Mesenchymal stem cell (in vitro differentiated cells and primary cell): Measurements from ENCODE around the gene TXNRD1.

Experiments
- DNase-seq: peaks from one replicate; pipeline ENCODE4 v3.0.0-alpha.2; 2013
- H2AFZ ChIP-seq: one replicate; pipeline ENCODE4 v1.6.1; 2013; ENCODE audit warnings: low read depth, mild to moderate bottlenecking, control low read depth, inconsistent platforms, low read length, moderate library complexity
- H2AK5ac ChIP-seq: 2 replicates; pipeline ENCODE4 v1.6.1; 2013; ENCODE audit warnings: low read length, moderate library complexity, mild to moderate bottlenecking, inconsistent platforms; ENCODE audit not compliant: severe bottlenecking
- H2BK120ac ChIP-seq: one replicate; pipeline ENCODE4 v1.6.1; 2013; ENCODE audit warnings: low read depth, mild to moderate bottlenecking, inconsistent platforms, low read length, moderate library complexity
- H2BK12ac ChIP-seq, 2 experiments: one replicate each; pipeline ENCODE4 v1.6.1; 2013; ENCODE audit warnings: inconsistent platforms in 2 of 2, low read length in 2 of 2, mild to moderate bottlenecking in 2 of 2, moderate library complexity in 2 of 2, control low read depth in 1 of 2
- H2BK15ac ChIP-seq: one replicate; pipeline ENCODE4 v1.6.1; 2013; ENCODE audit warnings: mild to moderate bottlenecking, low read depth, inconsistent platforms; ENCODE audit not compliant: poor library complexity, severe bottlenecking
- H2BK5ac ChIP-seq: 2 replicates; pipeline ENCODE4 v1.6.1; 2013; ENCODE audit warnings: low read depth, mild to moderate bottlenecking, low read length, control low read depth, inconsistent platforms; ENCODE audit not compliant: poor library complexity, severe bottlenecking
- H3K14ac ChIP-seq, 2 experiments: one replicate each; pipeline ENCODE4 v1.6.1; 2013; ENCODE audit warnings: inconsistent platforms in 2 of 2, low read length in 2 of 2, control low read depth in 1 of 2, mild to moderate bottlenecking in 1 of 2, moderate library complexity in 1 of 2
- H3K18ac ChIP-seq, 2 experiments: one replicate each; pipeline ENCODE4 v1.6.1; 2013; ENCODE audit warnings: inconsistent platforms in 2 of 2, low read length in 2 of 2, control low read depth in 1 of 2, low read depth in 1 of 2, mild to moderate bottlenecking in 1 of 2
- H3K23ac ChIP-seq, 2 experiments: one replicate each; pipeline ENCODE4 v1.6.1; 2013; ENCODE audit warnings: inconsistent platforms in 2 of 2, low read length in 2 of 2, mild to moderate bottlenecking in 2 of 2, moderate library complexity in 2 of 2, control low read depth in 1 of 2
- H3K27ac ChIP-seq: 2 replicates; pipeline ENCODE4 v1.5.1; 2013; ENCODE audit warnings: mild to moderate bottlenecking, moderate library complexity, low read length, control low read depth, inconsistent platforms; ENCODE audit not compliant: poor library complexity, severe bottlenecking
- H3K27me3 ChIP-seq, 2 experiments: 2 replicates each; pipeline versions ENCODE4 v1.6.1 to v1.7.0; 2013; ENCODE audit warnings: low read length in 2 of 2, mild to moderate bottlenecking in 2 of 2, moderate library complexity in 2 of 2, control low read depth in 1 of 2, inconsistent platforms in 1 of 2; ENCODE audit not compliant: control insufficient read depth in 1 of 2, insufficient read depth in 1 of 2
- H3K36me3 ChIP-seq, 2 experiments: 2 replicates each; pipeline versions ENCODE4 v1.6.1 to v1.7.0; 2013; ENCODE audit warnings: low read length in 2 of 2, control low read depth in 1 of 2, inconsistent platforms in 1 of 2, low read depth in 1 of 2, mild to moderate bottlenecking in 1 of 2; ENCODE audit not compliant: insufficient read depth in 2 of 2, control insufficient read depth in 1 of 2
- H3K4ac ChIP-seq, 2 experiments: one replicate each; pipeline ENCODE4 v1.6.1; 2013; ENCODE audit warnings: inconsistent platforms in 2 of 2, low read length in 2 of 2, mild to moderate bottlenecking in 2 of 2, moderate library complexity in 2 of 2, control low read depth in 1 of 2, low read depth in 1 of 2
- H3K4me1 ChIP-seq: 2 replicates; pipeline ENCODE4 v1.6.1; 2013; ENCODE audit warnings: low read depth, low read length, control low read depth; ENCODE audit not compliant: control insufficient read depth, insufficient read depth
- H3K4me2 ChIP-seq: 2 replicates; pipeline ENCODE4 v1.6.1; 2013; ENCODE audit warnings: low read length, mild to moderate bottlenecking, inconsistent platforms; ENCODE audit not compliant: poor library complexity, severe bottlenecking
- H3K4me3 ChIP-seq, 2 experiments: 2 replicates each; pipeline versions ENCODE4 v1.5.1 to v1.7.0; 2013; ENCODE audit warnings: low read length in 2 of 2, mild to moderate bottlenecking in 2 of 2, control low read depth in 1 of 2, low read depth in 1 of 2; ENCODE audit not compliant: insufficient read depth in 1 of 2
- H3K79me1 ChIP-seq: replicated peaks from 2 replicates; pipeline ENCODE4 v1.6.1; 2013; ENCODE audit warnings: mild to moderate bottlenecking, control low read depth, low read length, inconsistent platforms; ENCODE audit not compliant: poor library complexity, severe bottlenecking
- H3K9ac ChIP-seq: 2 replicates; pipeline ENCODE4 v1.7.0; 2013; ENCODE audit warnings: mild to moderate bottlenecking, low read length, moderate library complexity
- H3K9me3 ChIP-seq: 2 replicates; pipeline ENCODE4 v1.7.0; 2013; ENCODE audit warnings: mild to moderate bottlenecking, low read length; ENCODE audit not compliant: control insufficient read depth
- H4K8ac ChIP-seq: one replicate; pipeline ENCODE4 v1.6.1; 2013; ENCODE audit warnings: inconsistent platforms, mild to moderate bottlenecking, low read length, moderate library complexity
- H4K91ac ChIP-seq: one replicate; pipeline ENCODE4 v1.6.1; 2013; ENCODE audit warnings: mild to moderate bottlenecking, low read length, inconsistent platforms
- WGBS: methylation state at CpG from one replicate; pipeline ENCODE4 v1.1.7; 2013; ENCODE audit warnings: mixed read lengths; 5-methylcytosine and 5-hydroxymethylcytosine counted together

TXNRD1 gene

DNA sequence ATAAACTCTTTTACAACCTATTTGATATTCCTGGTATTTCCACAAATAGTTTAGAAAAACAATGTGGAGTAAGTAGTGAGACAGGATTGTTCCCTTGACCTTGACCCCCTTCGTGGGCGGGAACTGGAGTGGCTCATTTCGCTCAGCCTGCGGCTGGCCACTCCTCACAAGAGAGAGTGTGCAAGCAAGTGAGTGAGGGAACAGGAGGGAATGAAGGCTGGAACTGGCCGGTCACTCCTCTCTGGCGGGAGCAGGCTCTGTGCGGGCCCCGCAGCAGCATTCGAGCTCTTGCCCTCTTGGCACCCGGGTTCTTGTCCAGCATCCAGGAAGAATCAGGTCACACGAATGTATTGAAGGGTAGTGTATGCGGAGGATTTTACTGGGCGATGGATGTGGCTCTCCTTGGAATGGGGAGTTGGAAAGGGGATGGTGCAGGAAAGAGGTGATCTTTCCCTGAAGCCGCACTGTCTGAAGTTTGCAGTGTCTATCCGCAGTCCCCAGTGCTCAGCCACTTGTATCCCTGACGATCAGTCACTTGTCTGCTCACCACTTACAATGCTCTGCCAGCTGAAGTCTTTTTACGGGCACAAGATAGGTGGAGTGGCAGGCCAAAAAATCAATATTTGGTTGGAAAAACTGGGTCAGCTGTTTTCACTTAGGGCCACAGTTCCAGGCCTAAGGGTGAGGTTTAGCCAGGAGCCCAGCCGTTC lies 28.0 kb upstream of the TXNRD1 start:
- H3K18ac ChIP-seq: no peak overlapping the region
- no peak overlapping the region for H2BK12ac ChIP-seq
- H3K9me3 ChIP-seq: peaks cover 10% of the 10 kb centered on the region
- no peak overlapping the region for H3K23ac ChIP-seq
- no peak overlapping the region for H2BK5ac ChIP-seq
- H2BK15ac ChIP-seq: no peak overlapping the region
- H3K4me3 ChIP-seq: no peak overlapping the region
- no peaks in the 10 kb centered on the region for H3K36me3 ChIP-seq
- H3K4me2 ChIP-seq: no peak overlapping the region
- no peak overlapping the region for H2AK5ac ChIP-seq
- DNase-seq: no peak
- no peak overlapping the region for H3K9ac ChIP-seq
- H2AFZ ChIP-seq: no peak overlapping the region
- no peak overlapping the region for H3K27ac ChIP-seq
- H3K4me1 ChIP-seq: no peaks in the 10 kb centered on the region
- no peak overlapping the region for H3K4ac ChIP-seq
- no peaks in the 10 kb centered on the region for H3K79me1 ChIP-seq
- no peaks in the 10 kb centered on the region for H3K27me3 ChIP-seq
- WGBS: 97% methylated on average over 17 of the region's 18 CpGs
- no peak overlapping the region for H4K8ac ChIP-seq
- H3K14ac ChIP-seq: no peak overlapping the region
- no peak overlapping the region for H2BK120ac ChIP-seq
- H4K91ac ChIP-seq: no peak overlapping the region

DNA sequence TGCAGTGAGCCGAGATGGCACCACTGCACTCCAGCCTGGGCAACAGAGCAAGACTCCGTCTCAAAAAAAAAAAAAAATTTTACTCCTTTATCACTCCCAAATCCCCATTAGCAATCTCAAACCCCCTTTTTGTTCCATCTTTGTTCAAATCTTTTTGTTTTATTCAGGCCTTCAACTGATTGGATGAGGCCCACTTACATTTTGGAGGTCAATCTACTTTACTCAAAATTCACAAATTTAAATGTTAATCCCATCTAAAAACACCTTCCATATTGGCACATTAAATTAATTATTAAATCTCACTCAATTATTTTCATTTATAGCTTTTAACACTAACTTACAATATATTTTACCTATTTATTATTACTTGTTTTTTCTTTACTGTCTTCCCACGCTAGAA lies 27.0 kb upstream of the TXNRD1 start:
- H3K4me2 ChIP-seq: no peak overlapping the region
- H3K9ac ChIP-seq: no peak overlapping the region
- H2BK5ac ChIP-seq: no peak overlapping the region
- no peak overlapping the region for H2BK120ac ChIP-seq
- H4K8ac ChIP-seq: no peak overlapping the region
- WGBS: 94% methylated on average over 3 of the region's 3 CpGs
- no peak overlapping the region for H3K4ac ChIP-seq
- no peak overlapping the region for H3K4me3 ChIP-seq
- H4K91ac ChIP-seq: no peak overlapping the region
- H3K18ac ChIP-seq: no peak overlapping the region
- peaks cover 6% of the 10 kb centered on the region for H3K9me3 ChIP-seq
- H3K27ac ChIP-seq: no peak overlapping the region
- H2AK5ac ChIP-seq: no peak overlapping the region
- H3K23ac ChIP-seq: no peak overlapping the region
- no peaks in the 10 kb centered on the region for H3K27me3 ChIP-seq
- no peaks in the 10 kb centered on the region for H3K4me1 ChIP-seq
- H3K36me3 ChIP-seq: no peaks in the 10 kb centered on the region
- no peak overlapping the region for H2AFZ ChIP-seq
- H2BK15ac ChIP-seq: no peak overlapping the region
- DNase-seq: no peak
- no peak overlapping the region for H3K14ac ChIP-seq
- H3K79me1 ChIP-seq: no peaks in the 10 kb centered on the region
- H2BK12ac ChIP-seq: no peak overlapping the region

DNA sequence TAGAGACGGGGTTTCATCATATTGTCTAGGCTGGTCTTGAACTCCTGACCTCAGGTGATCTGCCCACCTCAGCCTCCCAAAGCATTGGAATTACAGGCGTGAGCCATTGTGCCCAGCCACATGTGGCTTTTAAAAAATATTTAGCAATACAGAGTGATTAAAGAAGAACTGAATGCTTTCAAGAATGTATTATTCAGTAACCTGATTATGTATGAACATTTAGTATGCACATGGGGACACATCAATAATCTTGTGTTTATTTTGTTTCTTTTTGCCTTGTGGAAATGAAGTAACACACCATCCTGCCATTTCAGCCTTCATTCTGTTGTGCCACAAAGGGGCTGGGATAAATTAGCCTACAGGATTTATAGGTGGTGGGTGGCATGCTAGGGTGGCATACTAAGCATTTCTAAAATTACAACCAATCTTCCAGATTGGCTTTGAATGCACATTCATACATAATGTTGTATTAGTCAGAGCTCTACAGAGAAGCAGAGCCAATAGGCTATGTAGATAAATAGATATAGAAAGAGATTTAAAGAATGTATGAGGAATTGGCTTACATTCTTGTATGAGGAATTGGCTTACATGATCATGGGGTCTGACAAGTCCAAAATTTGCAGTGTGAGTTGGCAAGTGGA lies 25.5 kb upstream of the TXNRD1 start:
- Histone ChIP-seq H2AFZ (no peak overlapping the region), H3K27me3 (no peaks in the 10 kb centered on the region), H3K14ac (no peak overlapping the region), H3K9ac (no peak overlapping the region), H4K8ac (no peak overlapping the region), H2BK12ac (no peak overlapping the region), H2AK5ac (no peak overlapping the region), H3K79me1 (no peaks in the 10 kb centered on the region), H3K23ac (no peak overlapping the region), H2BK120ac (no peak overlapping the region), H3K4ac (no peak overlapping the region), H3K36me3 (no peaks in the 10 kb centered on the region), H3K27ac (no peak overlapping the region), H3K4me1 (no peaks in the 10 kb centered on the region), H3K4me2 (no peak overlapping the region), H2BK15ac (no peak overlapping the region), H4K91ac (no peak overlapping the region), H3K18ac (no peak overlapping the region), H2BK5ac (no peak overlapping the region), H3K9me3 (no peaks in the 10 kb centered on the region), H3K4me3 (no peak overlapping the region)
- no peak for DNase-seq
- WGBS: 100% methylated on average over 1 of the region's 2 CpGs

GRCh38 chr12:104190641-104191176 lies 24.9 kb upstream of the TXNRD1 start:
- DNase-seq: no peak
- no peaks in the 10 kb centered on the region for H3K27me3 ChIP-seq
- H3K79me1 ChIP-seq: no peaks in the 10 kb centered on the region
- H4K91ac ChIP-seq: no peak overlapping the region
- no peak overlapping the region for H3K4me2 ChIP-seq
- WGBS: 90% methylated on average over 3 of the region's 3 CpGs
- no peak overlapping the region for H3K4me3 ChIP-seq
- H2BK12ac ChIP-seq: no peak overlapping the region
- no peak overlapping the region for H3K27ac ChIP-seq
- no peak overlapping the region for H2BK5ac ChIP-seq
- H3K9ac ChIP-seq: no peak overlapping the region
- H3K18ac ChIP-seq: no peak overlapping the region
- H3K23ac ChIP-seq: no peak overlapping the region
- H2BK120ac ChIP-seq: no peak overlapping the region
- no peak overlapping the region for H2AFZ ChIP-seq
- no peak overlapping the region for H2AK5ac ChIP-seq
- H3K9me3 ChIP-seq: no peaks in the 10 kb centered on the region
- no peaks in the 10 kb centered on the region for H3K4me1 ChIP-seq
- H3K36me3 ChIP-seq: no peaks in the 10 kb centered on the region
- no peak overlapping the region for H3K14ac ChIP-seq
- no peak overlapping the region for H3K4ac ChIP-seq
- no peak overlapping the region for H2BK15ac ChIP-seq
- no peak overlapping the region for H4K8ac ChIP-seq
